Measurements from ENCODE around the gene ZBED1. TPM values are rescaled to one million over a fixed set of nuclear protein-coding genes. Genes with fewer than 3 reads are reported as not detected.

ZBED1 gene
- total RNA-seq, 1 experiment from 2014 or later, result 14.2 TPM

GRCh38 chrX:2513121-2513664 lies 12.4 kb upstream of the ZBED1 start:
- Histone ChIP-seq H3K36me3 (ENCODE audit: low read depth, low read length) (no peaks in the 10 kb centered on the region), H3K9ac (ENCODE audit: low read length) (no peak overlapping the region), H3K79me2 (ENCODE audit: low read length) (no peaks in the 10 kb centered on the region), H3F3A (ENCODE audit: low read length, unreplicated experiment) (no peaks in the 10 kb centered on the region), H2AFZ (ENCODE audit: low read length) (no peak overlapping the region), H4K20me1 (ENCODE audit: low read length) (no peaks in the 10 kb centered on the region), H3K4me1 (ENCODE audit: insufficient read depth, low read length) (no peaks in the 10 kb centered on the region), H3K4me3 (ENCODE audit: low read length) (no peak overlapping the region), H3K9me3 (ENCODE audit: low read length) (no peaks in the 10 kb centered on the region), H3K4me2 (ENCODE audit: low read length) (no peak overlapping the region), H3K9me2 (replicated peaks; ENCODE audit: low read length) (no peaks in the 10 kb centered on the region), H3K27ac (ENCODE audit: low read length) (no peak overlapping the region), H3K27me3 (ENCODE audit: low read length) (peaks cover 7% of the 10 kb centered on the region; the same call in 1 of the 2 replicates)
- no peak for ATAC-seq
- ChIA-PET POLR2A (ENCODE audit: unreplicated experiment) (no interaction called here), CTCF (no interaction called here)
- TF ChIP-seq EZH2 (IDR thresholded peaks at IDR 0.05; ENCODE audit: low read length, unreplicated experiment) (no peak), EZH2phosphoT487 (IDR thresholded peaks at IDR 0.05; ENCODE audit: borderline replicate concordance, low read length) (no peak)
- TF ChIP-seq, protein P1, sequence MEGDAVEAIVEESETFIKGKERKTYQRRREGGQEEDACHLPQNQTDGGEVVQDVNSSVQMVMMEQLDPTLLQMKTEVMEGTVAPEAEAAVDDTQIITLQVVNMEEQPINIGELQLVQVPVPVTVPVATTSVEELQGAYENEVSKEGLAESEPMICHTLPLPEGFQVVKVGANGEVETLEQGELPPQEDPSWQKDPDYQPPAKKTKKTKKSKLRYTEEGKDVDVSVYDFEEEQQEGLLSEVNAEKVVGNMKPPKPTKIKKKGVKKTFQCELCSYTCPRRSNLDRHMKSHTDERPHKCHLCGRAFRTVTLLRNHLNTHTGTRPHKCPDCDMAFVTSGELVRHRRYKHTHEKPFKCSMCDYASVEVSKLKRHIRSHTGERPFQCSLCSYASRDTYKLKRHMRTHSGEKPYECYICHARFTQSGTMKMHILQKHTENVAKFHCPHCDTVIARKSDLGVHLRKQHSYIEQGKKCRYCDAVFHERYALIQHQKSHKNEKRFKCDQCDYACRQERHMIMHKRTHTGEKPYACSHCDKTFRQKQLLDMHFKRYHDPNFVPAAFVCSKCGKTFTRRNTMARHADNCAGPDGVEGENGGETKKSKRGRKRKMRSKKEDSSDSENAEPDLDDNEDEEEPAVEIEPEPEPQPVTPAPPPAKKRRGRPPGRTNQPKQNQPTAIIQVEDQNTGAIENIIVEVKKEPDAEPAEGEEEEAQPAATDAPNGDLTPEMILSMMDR (conservative IDR thresholded peaks at IDR 0.05; ENCODE audit: low read depth, low read length), result no peak
- no TSS peak for BruUV-seq (replicated peaks)
- intact Hi-C loops (cut with micrococcal nuclease), result no loop called here
- DNase-seq, result no peak

- Histone ChIP-seq H3K79me2 (ENCODE audit: low read length) (no peaks in the 10 kb centered on the region), H3K4me1 (ENCODE audit: insufficient read depth, low read length) (no peaks in the 10 kb centered on the region), H4K20me1 (ENCODE audit: low read length) (no peaks in the 10 kb centered on the region), H3K9me2 (replicated peaks; ENCODE audit: low read length) (no peaks in the 10 kb centered on the region), H3K27me3 (ENCODE audit: low read length) (peaks cover 7% of the 10 kb centered on the region; the same call in 1 of the 2 replicates), H3K4me2 (ENCODE audit: low read length) (no peak overlapping the region), H3K27ac (ENCODE audit: low read length) (no peak overlapping the region), H3F3A (ENCODE audit: low read length, unreplicated experiment) (no peaks in the 10 kb centered on the region), H3K36me3 (ENCODE audit: low read depth, low read length) (no peaks in the 10 kb centered on the region), H3K4me3 (ENCODE audit: low read length) (no peak overlapping the region), H3K9ac (ENCODE audit: low read length) (no peak overlapping the region), H2AFZ (ENCODE audit: low read length) (no peak overlapping the region), H3K9me3 (ENCODE audit: low read length) (no peaks in the 10 kb centered on the region)
- ChIA-PET POLR2A (ENCODE audit: unreplicated experiment) (no interaction called here), CTCF (no interaction called here)
- ATAC-seq, result no peak
- BruUV-seq (replicated peaks), result no TSS peak
- TF ChIP-seq EZH2phosphoT487 (IDR thresholded peaks at IDR 0.05; ENCODE audit: borderline replicate concordance, low read length) (no peak), EZH2 (IDR thresholded peaks at IDR 0.05; ENCODE audit: low read length, unreplicated experiment) (no peak)
- TF ChIP-seq, protein P1 (conservative IDR thresholded peaks at IDR 0.05; ENCODE audit: low read depth, low read length), result no peak
- intact Hi-C loops (cut with micrococcal nuclease), result no loop called here
- no peak for DNase-seq
Observed at GRCh38 chrX:2512501-2512900, 11.7 kb upstream of the ZBED1 start.

GRCh38 chrX:2511326-2511725 lies 10.6 kb upstream of the ZBED1 start:
- H3K9ac ChIP-seq (ENCODE audit: low read length), result no peak overlapping the region
- intact Hi-C loops (cut with micrococcal nuclease), result no loop called here
- DNase-seq (no peak), ATAC-seq (no peak)
- no peak overlapping the region for H2AFZ ChIP-seq (ENCODE audit: low read length)
- no peaks in the 10 kb centered on the region for H3K9me3 ChIP-seq (ENCODE audit: low read length)
- H3K36me3 ChIP-seq (ENCODE audit: low read depth, low read length), result no peaks in the 10 kb centered on the region
- no peaks in the 10 kb centered on the region for H3F3A ChIP-seq (ENCODE audit: low read length, unreplicated experiment)
- BruUV-seq (replicated peaks), result no TSS peak
- no peaks in the 10 kb centered on the region for H4K20me1 ChIP-seq (ENCODE audit: low read length)
- no peak overlapping the region for H3K4me2 ChIP-seq (ENCODE audit: low read length)
- CTCF ChIA-PET, result no interaction called here
- POLR2A ChIA-PET (ENCODE audit: unreplicated experiment), result no interaction called here
- H3K4me3 ChIP-seq (ENCODE audit: low read length), result no peak overlapping the region
- no peaks in the 10 kb centered on the region for H3K9me2 ChIP-seq (replicated peaks; ENCODE audit: low read length)
- H3K4me1 ChIP-seq (ENCODE audit: insufficient read depth, low read length), result no peaks in the 10 kb centered on the region
- H3K79me2 ChIP-seq (ENCODE audit: low read length), result no peaks in the 10 kb centered on the region
- TF ChIP-seq, protein P1 (conservative IDR thresholded peaks at IDR 0.05; ENCODE audit: low read depth, low read length), result no peak
- no peak for TF ChIP-seq EZH2phosphoT487 (IDR thresholded peaks at IDR 0.05; ENCODE audit: borderline replicate concordance, low read length)
- TF ChIP-seq EZH2 (IDR thresholded peaks at IDR 0.05; ENCODE audit: low read length, unreplicated experiment), result no peak
- no peak overlapping the region for H3K27ac ChIP-seq (ENCODE audit: low read length)
- no peaks in the 10 kb centered on the region for H3K27me3 ChIP-seq (ENCODE audit: low read length)
